ENCODE measurements around the gene GALNT18.

- TF ChIP-seq, protein P1, sequence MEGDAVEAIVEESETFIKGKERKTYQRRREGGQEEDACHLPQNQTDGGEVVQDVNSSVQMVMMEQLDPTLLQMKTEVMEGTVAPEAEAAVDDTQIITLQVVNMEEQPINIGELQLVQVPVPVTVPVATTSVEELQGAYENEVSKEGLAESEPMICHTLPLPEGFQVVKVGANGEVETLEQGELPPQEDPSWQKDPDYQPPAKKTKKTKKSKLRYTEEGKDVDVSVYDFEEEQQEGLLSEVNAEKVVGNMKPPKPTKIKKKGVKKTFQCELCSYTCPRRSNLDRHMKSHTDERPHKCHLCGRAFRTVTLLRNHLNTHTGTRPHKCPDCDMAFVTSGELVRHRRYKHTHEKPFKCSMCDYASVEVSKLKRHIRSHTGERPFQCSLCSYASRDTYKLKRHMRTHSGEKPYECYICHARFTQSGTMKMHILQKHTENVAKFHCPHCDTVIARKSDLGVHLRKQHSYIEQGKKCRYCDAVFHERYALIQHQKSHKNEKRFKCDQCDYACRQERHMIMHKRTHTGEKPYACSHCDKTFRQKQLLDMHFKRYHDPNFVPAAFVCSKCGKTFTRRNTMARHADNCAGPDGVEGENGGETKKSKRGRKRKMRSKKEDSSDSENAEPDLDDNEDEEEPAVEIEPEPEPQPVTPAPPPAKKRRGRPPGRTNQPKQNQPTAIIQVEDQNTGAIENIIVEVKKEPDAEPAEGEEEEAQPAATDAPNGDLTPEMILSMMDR (IDR thresholded peaks at IDR 0.05): no peak
- no peak for TF ChIP-seq POLR2A (IDR thresholded peaks at IDR 0.05)
Measured at GRCh38 chr11:11498195-11498594, 123.6 kb downstream of the GALNT18 start.

Measured in body of pancreas (tissue), 4 donors.